Cardiac muscle cell (in vitro differentiated cells and primary cell): ENCODE data around the gene RCC2. TPM values are rescaled to one million over a fixed set of nuclear protein-coding genes. Genes with fewer than 3 reads are reported as not detected.

Source experiments
- DNase-seq, 2 donors: peaks; one replicate each; pipeline versions ENCODE4 v3.0.0 to v3.0.0-alpha.2; 2010 to 2017; ENCODE audit warnings: low read depth in 1 of 2, low spot score in 1 of 2
- H3K27ac ChIP-seq: fragments of 200-600 bp; sonication (generic); 2 replicates; pipeline ENCODE4 v1.5.1; 2016
- H3K27me3 ChIP-seq: fragments of 200-600 bp; sonication (generic); 2 replicates; pipeline ENCODE4 v1.6.0; 2016; ENCODE audit warnings: control low read depth
- H3K36me3 ChIP-seq: fragments of 200-600 bp; sonication (generic); 2 replicates; pipeline ENCODE4 v1.5.1; 2016; ENCODE audit warnings: control low read depth
- H3K4me1 ChIP-seq: fragments of 200-600 bp; sonication (generic); 2 replicates; pipeline ENCODE4 v1.8.1; 2017; ENCODE audit warnings: low read depth, mild to moderate bottlenecking, mixed run types
- H3K4me3 ChIP-seq: fragments of 200-600 bp; sonication (generic); 2 replicates; pipeline ENCODE4 v1.5.1; 2016; ENCODE audit warnings: mild to moderate bottlenecking
- H3K9me3 ChIP-seq: fragments of 200-600 bp; sonication (generic); 2 replicates; pipeline ENCODE4 v1.5.1; 2017; ENCODE audit warnings: low read depth, mild to moderate bottlenecking, control low read depth
- polyA plus RNA-seq: library from polyadenylated mRNA; unstranded; fragments of >200 nt; fragmentation: Nextera tagmentation; extraction: Ambion mirVana; gene quantifications from 2 replicates; pipeline ENCODE4 v1.2.1, GENCODE V29; 2016
- total RNA-seq: library from RNA; depleted of rRNA; stranded (reverse); fragments of >200 nt; gene quantifications from 2 replicates; pipeline ENCODE4 v1.2.3, GENCODE V29; 2016
- TF ChIP-seq, protein P1 (sequence below): IDR thresholded peaks from 2 replicates; pipeline ENCODE4 v1.5.1; 2012; ENCODE audit warnings: low read depth, mild to moderate bottlenecking, low read length

Gene RCC2
- total and polyA plus RNA-seq, 2 experiments from 2014 or later = 34.0 to 61.5 TPM

DNA sequence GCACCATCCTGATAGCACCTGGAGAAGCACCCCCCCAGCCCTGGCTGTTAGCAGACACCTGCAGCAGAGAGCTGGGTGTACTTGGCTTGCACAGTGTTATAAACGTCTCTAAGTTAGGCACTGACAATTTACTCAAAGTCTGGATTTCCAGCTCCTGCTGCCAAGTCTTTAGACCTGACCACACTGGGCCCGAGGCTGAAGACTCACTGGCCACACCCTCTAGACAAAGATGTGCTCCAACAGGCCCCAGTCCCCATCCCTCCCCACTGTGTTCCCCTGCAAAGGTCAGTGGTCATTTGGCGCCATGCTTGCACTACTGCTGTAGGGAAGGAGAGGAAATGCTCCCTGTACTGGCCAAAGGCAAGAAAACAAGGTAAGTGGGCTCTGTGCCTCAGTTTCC is 36.4 kb downstream of the RCC2 start:
- TF ChIP-seq, protein P1, sequence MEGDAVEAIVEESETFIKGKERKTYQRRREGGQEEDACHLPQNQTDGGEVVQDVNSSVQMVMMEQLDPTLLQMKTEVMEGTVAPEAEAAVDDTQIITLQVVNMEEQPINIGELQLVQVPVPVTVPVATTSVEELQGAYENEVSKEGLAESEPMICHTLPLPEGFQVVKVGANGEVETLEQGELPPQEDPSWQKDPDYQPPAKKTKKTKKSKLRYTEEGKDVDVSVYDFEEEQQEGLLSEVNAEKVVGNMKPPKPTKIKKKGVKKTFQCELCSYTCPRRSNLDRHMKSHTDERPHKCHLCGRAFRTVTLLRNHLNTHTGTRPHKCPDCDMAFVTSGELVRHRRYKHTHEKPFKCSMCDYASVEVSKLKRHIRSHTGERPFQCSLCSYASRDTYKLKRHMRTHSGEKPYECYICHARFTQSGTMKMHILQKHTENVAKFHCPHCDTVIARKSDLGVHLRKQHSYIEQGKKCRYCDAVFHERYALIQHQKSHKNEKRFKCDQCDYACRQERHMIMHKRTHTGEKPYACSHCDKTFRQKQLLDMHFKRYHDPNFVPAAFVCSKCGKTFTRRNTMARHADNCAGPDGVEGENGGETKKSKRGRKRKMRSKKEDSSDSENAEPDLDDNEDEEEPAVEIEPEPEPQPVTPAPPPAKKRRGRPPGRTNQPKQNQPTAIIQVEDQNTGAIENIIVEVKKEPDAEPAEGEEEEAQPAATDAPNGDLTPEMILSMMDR = no peak
- no peaks in the 10 kb centered on the region for H3K27me3 ChIP-seq
- no peaks in the 10 kb centered on the region for H3K4me1 ChIP-seq
- no peak overlapping the region for H3K27ac ChIP-seq
- no peaks in the 10 kb centered on the region for H3K9me3 ChIP-seq
- H3K4me3 ChIP-seq = no peak overlapping the region
- H3K36me3 ChIP-seq = peaks cover 2% of the 10 kb centered on the region
- DNase-seq = no peak

GRCh38 chr1:17401841-17402240 is 37.6 kb downstream of the RCC2 start:
- Histone ChIP-seq H3K36me3 (no peaks in the 10 kb centered on the region), H3K9me3 (no peaks in the 10 kb centered on the region), H3K27me3 (no peaks in the 10 kb centered on the region), H3K4me3 (no peak overlapping the region), H3K4me1 (no peaks in the 10 kb centered on the region), H3K27ac (no peak overlapping the region)
- no peak for DNase-seq
- TF ChIP-seq, protein P1 = no peak

DNA sequence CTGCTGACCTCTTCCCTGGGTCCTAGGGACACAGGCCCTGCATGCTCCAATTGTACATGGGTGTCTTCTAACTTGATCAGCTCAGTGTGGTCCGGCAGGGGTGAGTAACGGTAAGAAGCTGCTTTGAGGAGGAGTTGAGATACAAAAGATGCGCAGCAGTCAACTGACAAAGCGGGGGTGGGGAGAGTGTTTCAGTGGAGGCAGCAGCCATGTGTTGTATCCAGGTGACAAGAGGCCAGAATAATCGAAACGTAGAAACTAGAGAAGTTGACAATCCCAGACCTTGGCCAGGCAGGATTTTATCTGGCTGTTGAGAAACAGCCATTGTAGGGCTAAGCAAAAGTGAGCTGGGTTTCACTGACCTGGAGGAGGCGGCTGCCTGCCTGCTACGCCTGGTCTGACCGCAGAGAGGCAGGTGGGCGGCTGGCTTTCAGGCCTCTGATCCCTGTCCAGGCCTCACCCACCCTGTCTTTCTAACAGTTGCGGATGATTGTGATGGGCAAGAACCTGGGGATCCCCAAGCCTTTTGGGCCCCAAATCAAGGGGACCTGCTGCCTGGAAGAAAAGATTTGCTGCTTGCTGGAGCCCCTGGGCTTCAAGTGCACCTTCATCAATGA is 38.6 kb downstream of the RCC2 start:
- Histone ChIP-seq H3K9me3 (no peaks in the 10 kb centered on the region), H3K27me3 (no peaks in the 10 kb centered on the region), H3K4me1 (no peaks in the 10 kb centered on the region), H3K4me3 (no peak overlapping the region), H3K27ac (no peak overlapping the region), H3K36me3 (no peaks in the 10 kb centered on the region)
- DNase-seq = no peak
- TF ChIP-seq, protein P1 = no peak

- H3K4me1 ChIP-seq = no peaks in the 10 kb centered on the region
- TF ChIP-seq, protein P1 = no peak
These were observed 41.4 kb downstream of the RCC2 start for GRCh38 chr1:17397910-17398695.

DNA sequence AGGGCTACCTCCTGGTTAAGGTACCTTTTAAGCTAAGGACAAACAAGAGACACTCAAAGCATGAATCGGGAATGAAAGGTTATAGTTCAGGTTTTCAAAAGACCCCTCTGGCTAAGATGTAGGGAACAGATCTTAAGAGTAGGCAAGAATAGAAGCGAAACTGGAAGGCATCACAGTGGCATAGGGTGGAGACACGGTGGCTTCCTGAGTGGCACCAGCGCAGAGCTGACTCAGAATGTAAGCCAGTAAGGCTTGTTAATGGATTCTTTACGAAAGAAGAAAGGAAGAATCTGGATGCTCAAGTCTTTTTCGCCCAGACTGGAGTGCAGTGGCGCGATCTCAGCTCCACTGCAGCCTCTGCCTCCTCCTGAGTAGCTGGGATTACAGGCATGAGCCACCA is 46.2 kb downstream of the RCC2 start:
- DNase-seq = no peak
- H3K9me3 ChIP-seq = no peaks in the 10 kb centered on the region
- no peak overlapping the region for H3K27ac ChIP-seq
- TF ChIP-seq, protein P1 = no peak
- no peaks in the 10 kb centered on the region for H3K36me3 ChIP-seq
- H3K4me1 ChIP-seq = no peaks in the 10 kb centered on the region
- H3K27me3 ChIP-seq = no peaks in the 10 kb centered on the region
- H3K4me3 ChIP-seq = no peak overlapping the region

More at GRCh38 chr1:17397910-17398695, 41.4 kb downstream of the RCC2 start:
- H3K9me3 ChIP-seq = no peaks in the 10 kb centered on the region
- H3K27ac ChIP-seq = no peak overlapping the region
- no peaks in the 10 kb centered on the region for H3K27me3 ChIP-seq
- H3K36me3 ChIP-seq = no peaks in the 10 kb centered on the region
- DNase-seq = no peak
- H3K4me3 ChIP-seq = no peak overlapping the region
